UCSD-AML1 (cell line): ENCODE results near the gene CFAP20DC.
"Not testable (repeated sequence)": the region's sequence is repeated elsewhere in the genome, so short reads cannot be mapped to it uniquely, and the experiment has no call there.

Experiments used
- DNase-seq: peaks from one replicate; lab custom pipeline; 2025; ENCODE audit not compliant: unreplicated experiment; lab: John Stamatoyannopoulos, UW

CFAP20DC gene

DNA sequence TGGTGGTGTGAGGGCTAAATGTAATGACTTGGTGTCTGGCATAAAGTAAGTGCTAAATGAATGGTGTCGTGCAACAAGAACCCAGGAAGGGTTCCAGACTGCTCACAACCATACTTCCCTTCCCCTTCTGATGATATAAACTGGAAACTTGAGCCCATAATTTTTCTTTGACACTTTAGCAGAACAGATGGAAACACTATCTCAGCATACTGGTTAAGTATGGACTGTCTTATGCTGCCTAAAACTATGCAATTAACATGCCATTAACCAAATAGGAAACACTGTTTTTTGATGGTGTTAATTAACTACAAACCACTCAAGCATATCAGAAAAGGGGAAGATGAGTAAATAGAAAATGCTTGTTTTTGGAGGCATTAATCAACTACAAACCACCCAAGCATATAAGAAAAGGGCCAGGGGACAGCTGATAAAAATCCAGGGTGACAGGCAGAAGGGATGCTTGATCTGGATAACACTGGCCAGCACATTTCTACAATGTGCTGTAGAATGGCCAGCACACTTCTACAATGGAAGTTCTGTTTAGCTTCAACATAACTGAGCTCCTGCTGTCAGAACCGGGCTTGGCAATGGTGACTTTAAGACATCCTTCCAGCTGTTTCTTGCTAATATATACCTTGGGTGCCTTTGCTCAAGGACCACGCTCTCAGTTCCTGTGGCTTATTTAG lies 297.8 kb downstream of the CFAP20DC start:
- DNase-seq: no peak

DNA sequence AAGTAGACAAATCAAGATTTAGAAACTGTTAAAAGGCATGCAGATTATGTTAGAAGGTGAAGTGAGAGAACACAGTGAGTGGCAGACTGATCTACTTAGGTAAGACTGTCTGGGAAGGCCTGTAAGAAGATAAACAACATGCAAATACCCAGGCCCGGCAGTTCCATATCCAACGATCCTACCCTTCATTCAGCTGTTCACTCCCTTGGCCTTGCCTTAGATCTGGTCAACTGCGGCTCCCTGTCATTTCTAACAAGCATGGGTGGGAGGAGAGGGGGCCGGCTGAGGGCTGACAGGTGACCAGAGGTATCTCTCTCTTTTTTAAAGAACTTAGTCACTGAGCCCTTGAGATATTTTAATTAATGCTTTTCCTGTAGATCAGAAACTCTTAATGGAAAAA lies 298.6 kb downstream of the CFAP20DC start:
- no peak for DNase-seq

DNA sequence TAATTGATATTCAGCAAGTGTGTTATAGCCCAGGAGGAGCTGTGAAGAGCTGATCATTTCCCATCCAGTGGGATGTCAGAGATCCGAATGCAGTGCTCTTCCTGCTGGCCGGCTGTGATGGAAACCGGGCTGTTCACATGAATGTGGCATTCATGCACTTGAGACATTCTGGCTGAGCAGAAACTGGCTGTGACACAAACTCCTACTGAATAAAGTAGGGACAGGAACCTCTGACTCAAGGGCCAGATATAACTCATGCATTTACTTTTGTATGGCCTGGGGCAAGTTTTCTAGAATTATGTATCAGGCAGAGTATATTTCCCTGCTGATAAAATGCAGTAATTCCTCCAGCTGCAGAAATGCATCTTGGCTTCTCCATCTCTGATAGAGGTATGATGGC lies 299.9 kb downstream of the CFAP20DC start:
- DNase-seq: no peak

DNA sequence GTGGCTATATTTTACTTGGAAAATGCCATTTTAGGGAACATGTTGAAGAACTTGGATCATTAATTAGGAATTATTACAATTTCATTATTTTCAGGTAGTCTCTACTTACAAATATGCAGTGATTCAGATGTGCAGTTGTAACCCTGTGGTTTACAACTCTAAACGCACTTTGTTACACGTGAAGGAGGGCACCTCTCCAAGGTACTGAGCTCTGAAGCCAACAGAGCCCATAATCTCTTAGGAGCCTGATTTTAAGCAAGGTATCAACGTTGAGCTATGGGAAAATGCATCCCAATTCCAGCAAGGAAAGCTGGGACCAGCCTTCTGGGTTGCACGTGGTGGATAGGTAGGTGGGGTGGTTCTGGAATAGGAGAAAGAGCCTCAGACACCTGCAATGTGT lies 301.8 kb downstream of the CFAP20DC start:
- no peak for DNase-seq

DNA sequence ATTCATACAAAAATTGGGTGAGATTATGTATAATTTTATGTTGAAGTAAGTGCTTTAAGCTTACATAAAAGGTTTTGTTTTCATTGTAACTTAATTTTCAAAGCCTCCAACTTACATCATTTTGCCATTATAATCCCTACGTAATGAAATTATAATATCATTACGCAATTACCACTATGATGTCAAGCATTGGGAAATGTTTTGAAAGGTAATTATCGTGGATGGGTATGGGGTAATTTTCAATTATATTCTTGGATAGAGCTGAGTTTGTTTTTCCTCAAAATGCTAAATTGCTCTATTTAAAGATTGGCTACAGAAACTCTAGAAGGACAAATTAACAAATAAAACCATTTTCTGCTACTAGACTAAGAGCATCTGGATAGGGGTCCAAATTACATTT lies 303.1 kb downstream of the CFAP20DC start:
- DNase-seq: no peak

DNA sequence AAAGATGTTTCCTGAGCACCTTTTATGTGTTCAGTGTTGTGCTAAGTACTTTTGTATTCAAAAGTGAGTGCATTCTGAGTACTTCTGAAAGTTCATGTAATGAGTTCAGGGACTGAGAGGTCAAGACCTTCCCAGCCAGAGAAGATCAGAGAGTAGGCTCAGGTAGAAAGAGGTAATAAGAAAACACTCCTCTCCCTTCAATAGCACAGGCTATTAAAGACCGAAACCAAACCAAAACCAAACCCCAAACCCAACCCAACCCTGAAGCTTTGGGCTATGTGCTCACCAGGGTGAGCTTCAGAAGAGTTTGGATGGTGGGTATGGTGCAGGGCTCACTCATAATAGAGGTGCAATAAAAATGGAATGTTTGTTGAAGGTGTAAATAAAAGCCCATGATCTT lies 306.5 kb downstream of the CFAP20DC start:
- no peak for DNase-seq

DNA sequence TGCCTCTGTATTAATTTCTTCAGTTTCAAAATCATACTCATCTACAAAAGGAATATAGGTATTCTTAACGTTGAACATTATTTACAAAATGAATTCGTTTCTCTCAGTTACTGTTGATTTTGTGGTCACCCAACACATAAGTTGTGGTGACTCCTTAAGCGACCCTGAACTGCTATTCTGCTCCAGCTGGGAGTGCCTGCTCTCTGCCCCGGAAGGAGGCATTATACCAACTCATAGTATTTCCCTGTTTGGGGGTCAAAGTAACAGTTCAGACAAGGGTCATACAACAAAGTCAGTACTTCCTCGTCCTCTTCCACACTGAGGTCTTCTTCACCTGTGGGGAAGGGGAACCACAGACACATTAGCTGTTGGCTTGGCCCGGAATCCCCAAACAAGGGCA lies 307.6 kb downstream of the CFAP20DC start:
- DNase-seq: no peak

DNA sequence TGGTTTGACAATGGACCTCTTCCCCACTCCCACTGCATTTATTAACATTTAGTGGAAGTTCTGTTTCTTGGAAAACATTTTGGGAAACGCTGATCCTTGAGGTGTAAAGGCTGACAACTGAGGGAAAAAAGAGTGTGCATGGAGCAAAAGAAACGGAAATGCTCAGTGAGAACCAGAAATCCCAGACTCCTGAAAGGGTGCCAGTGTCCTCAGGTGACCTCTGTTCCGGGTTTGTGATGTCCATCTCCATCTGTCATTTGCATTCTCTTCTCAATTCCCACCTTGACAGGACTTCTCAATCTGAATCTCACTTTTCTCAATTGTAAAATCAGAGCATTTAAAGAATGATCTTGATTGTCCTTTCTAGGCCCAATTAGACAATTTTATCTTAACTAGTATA lies 312.2 kb downstream of the CFAP20DC start:
- DNase-seq: no peak

DNA sequence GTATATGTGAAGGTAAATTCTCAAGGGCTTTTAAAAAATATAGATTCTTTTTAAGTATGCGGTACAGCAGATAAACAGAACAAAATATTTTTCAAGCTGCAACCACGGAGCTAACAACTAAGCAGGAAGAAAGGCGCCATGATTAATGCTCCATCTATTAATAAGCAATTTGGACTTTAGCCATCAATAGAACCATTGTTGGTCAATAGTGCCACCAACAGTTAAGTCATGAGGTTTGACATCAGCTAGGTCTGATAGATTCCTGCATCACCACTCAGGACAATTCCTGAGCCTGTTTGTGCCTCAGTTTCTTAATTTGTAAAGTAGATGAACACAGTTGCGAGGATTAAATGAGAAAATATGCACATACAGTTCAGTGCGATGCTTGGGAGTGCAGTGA lies 318.2 kb downstream of the CFAP20DC start:
- DNase-seq: no peak

DNA sequence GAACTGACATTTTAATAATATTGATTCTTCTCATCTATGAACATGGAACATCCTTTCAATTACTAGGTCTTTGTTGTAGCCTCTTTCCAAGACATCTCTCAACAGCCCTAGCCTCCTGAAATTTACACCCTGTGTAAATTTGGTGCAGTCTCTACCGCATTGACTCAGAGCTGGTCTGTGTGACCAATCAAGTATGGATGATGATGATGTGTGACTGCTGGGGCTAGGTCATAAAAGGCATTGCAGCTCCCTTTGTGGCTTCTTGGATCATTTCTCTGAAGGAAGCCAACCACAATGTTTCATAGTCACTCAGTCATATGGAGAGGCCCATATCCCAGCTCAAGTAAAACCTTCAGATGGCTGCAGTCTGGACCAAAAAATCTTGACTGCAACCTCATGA lies 321.1 kb downstream of the CFAP20DC start:
- DNase-seq: no peak

DNA sequence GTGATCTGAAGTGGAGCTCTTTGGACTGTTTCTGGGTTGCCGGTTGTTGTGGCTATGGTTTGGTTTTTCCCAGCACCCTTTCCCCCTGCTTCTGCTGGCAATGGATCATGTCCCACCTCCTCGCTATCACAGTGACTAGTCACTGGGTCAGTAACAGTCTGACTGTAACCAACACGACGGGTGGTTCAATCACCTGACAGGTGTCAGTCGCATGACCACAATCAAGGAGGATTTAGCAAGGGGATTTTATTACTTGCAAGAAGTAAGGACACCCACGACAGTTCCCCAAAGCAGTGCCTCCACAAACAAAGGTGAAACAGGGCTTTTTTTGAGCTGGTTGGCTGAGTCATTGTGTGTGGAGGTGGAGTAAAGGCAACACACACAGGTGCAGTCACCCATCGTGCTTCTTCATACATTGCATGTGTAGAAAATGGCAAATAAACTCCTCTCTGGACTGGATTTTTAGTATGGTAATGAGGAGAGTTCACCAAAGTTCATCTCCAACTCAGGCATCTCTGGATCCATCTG lies 324.4 kb downstream of the CFAP20DC start:
- DNase-seq: no peak

DNA sequence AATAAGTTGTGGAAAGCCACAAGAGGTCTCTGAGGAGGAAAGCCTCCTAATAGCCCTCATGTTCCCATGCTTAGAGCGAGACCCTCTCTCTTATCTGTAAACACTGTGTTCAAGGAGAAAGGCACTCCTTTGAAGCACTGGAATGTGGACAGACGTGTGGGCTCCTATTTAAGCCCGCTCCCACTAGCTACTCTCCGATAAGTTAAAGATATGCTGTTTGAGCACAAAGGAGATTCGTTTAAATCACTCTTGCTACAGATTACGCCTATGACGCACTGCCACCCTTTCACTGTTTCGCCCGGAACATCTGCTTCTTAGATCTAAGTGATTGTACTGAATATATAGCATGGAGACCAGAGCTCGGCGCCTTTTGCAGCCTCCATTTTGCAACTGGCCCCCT lies 325.5 kb downstream of the CFAP20DC start:
- no peak for DNase-seq

DNA sequence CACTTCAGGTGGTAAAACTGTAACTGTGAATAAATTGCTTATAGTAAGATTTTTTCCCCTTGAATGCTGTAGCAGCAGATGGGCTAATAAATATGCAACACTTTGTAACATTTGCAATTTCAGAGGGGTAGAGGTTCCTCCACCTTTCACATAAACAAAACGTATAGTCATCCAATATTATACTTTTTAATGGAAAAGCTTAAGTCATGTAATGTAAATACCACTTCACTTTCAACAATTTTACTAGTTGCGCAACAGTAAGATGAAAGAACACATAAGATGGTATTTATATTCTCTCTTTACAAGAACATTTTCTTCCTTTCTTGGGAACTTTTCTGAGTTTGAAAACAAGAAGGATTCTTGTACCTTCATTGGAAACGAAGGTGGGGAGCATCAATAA lies 326.7 kb downstream of the CFAP20DC start:
- no peak for DNase-seq

DNA sequence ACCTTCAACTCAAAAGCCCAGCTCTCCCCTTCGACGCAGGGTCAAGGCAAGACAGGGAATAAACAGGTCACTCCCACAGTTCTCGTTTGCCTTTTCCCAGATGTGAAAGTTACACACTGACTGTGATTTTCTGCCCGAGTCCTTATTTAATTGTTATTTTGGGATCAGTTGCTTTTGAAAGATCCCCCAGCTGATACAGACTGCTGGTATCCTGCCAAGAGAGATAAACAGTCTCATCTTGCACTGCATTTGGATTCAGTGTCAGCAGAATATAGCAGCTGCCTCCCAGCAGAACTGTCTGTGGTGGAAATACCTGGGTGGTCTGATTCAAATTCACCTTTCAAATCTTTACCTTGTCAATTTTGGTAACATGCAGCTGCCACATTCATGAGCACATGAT lies 327.3 kb downstream of the CFAP20DC start:
- no peak for DNase-seq

DNA sequence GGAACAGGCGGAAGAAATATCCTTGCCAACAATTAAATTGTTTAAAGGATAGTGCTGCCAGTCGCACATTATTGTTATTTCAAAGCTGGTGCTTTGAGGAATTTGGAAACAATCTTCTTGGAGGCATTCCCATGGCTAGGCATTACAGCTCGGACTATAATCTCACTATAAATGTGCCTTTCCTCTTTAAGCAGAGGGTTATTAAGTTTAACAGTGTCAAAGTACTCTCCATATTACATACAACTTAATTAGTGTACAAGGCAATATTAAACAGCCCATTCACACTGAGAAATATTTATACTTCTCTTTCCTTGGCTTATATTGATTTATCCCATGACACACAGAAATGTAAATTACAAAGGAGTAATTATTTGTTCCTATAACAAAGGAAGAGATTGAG lies 329.3 kb downstream of the CFAP20DC start:
- DNase-seq: no peak

DNA sequence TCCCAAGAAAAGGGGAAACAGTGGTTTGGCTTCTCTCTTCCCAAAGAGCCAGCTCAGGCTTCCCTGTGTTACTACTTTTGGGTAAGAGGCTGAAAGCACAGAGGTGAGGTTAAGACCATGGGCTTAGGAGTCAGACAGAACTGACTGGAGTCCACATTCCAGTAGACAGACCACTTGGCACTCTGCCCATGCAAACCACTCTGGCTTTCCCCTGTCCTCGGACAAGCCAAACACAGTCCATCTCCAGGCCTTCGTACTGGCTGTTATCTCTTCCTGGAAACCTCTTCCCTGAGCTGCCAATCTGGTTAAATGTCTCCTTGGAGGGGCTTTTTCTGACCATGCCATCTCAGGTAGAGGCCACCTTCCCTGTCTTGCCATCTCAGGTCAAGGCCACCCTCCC lies 330.1 kb downstream of the CFAP20DC start:
- no peak for DNase-seq

DNA sequence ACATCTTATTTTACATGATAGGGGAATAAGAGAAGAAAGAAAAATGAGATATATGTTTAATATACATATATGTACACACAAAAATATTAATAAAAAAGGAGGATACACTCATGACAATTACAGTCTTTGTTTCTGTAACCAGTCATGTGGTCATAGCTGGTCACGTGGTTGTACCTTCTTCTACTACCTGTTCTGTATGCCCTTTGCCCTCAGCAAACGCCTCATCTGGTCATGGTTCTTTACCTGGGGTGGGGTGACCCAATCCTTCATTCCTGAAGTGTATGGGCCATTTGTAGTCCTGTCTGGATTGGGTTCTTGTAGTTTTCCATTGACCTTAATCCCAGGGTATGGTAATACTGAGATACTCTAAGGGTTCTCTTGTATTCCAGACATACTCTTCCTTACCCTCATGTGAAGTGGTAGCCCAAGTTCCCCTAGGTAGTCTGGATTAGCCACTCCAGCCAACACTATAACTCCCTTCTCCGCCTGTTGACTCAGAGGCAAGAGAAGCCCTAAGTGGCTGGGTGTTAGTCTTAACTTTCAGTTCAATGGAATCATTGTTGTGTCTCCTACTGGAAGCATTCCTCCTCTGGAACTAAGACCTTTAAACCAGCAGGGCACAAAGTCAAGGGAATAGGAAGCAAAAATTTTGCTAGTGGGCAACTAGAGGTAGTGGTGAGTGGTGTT lies 336.0 kb downstream of the CFAP20DC start:
- no peak for DNase-seq

DNA sequence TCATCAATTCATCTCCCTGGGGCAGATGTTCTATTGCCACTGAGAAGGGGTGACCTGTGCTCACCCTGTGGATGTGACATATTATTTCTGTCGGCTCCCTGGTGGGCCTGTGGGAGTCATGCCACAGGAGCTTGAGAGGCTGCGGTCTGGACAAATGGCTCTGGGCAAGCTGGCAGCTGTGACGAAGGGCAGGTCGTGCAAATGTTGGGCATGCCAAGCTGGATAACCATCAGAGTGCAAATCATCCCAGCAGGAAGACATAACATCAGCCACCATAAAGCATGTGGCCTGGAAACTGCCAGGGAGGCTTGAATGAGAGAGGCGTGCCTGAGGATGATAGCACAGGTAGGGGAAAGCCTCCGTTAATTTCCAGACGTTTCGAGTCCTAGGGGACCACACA lies 338.0 kb downstream of the CFAP20DC start:
- no peak for DNase-seq

DNA sequence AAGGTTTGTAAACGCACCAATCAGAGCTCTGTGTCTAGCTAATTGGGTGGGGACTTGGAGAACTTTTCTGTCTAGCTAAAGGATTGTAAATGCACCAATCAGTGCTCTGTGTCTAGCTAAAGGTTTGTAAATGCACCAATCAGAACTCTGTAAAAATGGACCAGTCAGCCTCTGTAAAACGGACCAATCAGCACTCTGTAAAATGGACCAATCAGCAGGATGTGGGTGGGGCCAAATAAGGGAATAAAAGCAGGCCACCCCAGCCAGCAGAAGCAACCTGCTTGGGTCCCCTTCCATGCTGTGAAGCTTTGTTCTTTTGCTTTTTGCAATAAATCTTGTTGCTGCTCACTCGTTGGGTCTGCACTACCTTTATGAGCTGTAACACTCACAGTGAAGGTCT lies 340.8 kb downstream of the CFAP20DC start:
- DNase-seq: not testable (repeated sequence)

DNA sequence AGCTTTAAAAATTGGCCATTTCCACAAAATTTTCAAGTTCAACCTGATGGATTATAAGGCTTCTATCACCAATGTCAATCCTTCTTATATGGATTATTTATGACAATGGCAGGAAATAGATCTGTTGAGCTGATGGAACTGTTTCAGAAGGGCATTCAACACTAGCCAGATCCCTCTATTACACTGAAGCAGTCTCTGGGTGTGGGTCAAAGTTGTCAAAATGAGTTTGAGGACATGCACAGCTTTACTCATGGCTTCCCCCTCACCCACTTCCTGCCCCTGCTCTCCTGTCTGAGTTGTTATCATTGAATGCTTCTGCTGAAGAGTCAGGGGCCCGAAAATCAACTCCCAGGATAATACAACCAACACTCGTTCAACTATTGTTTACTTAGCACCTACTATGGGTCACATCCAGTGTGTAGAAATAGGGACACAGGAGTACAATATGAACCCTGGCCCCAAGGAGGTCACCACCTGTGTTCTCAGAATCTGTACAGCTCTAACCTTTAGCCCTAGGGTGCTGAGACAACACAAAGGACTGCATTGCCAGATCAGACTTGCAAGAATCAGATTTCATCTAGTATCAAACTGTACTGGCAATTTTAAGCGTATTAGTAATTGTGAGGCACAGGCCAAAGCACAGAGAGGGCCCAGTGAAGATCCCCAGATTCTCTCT lies 341.6 kb downstream of the CFAP20DC start:
- no peak for DNase-seq

DNA sequence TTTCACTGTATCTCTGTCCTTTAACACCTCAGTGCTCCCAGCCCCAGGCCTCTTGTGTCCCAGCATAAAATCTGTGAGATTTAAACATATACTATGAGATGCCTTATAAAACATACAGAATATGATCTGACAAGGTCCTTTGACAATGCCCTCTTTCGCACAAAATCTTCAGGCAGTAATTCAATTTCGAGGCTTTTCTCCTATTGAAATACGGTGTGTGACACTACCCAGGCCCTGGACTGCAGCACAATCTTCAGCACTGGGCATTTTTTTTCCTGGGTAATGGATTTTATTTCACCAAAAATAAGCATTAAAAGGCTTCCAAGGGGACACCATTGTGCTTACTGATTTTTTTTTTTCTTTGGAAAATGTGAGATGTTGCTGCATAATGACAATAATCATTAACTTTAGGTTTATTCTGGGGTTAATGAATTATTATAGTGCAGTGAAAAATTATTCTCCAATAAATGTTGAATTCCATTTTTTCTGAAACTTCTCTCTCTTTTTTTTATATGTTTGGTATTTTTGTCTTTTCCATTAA lies 342.4 kb downstream of the CFAP20DC start:
- DNase-seq: no peak
